Gastroesophageal sphincter (tissue), 4 donors: Measurements from ENCODE around the gene TMEM198. TPM values are rescaled to one million over a fixed set of nuclear protein-coding genes. Genes with fewer than 3 reads are reported as not detected.

Experiments
- ATAC-seq: fragments of 150-250 bp; one replicate; pipeline ENCODE4 v1.9.1; 2016; ENCODE audit warnings: mild to moderate bottlenecking, moderate library complexity
- H3K27ac ChIP-seq, 4 donors: fragments of 200-600 bp; sonication (generic) in 3 of 4; 1 replicate in 3 of 4; 2 replicates in 1 of 4; pipeline ENCODE4 v1.5.1; 2016 to 2019
- H3K27me3 ChIP-seq: fragments of 200-600 bp; sonication (generic); one replicate; pipeline ENCODE4 v1.5.1; 2019
- H3K36me3 ChIP-seq, 2 donors: fragments of 200-600 bp; sonication (generic); one replicate each; pipeline ENCODE4 v1.5.1; 2019; ENCODE audit warnings: control low read depth in 1 of 2
- H3K4me1 ChIP-seq, 3 donors: fragments of 200-600 bp; sonication (generic); 1 replicate in 2 of 3; 2 replicates in 1 of 3; pipeline ENCODE4 v1.5.1; 2016 to 2019; ENCODE audit warnings: control low read depth in 2 of 3
- H3K4me3 ChIP-seq, 2 donors: fragments of 200-600 bp; sonication (generic); one replicate each; pipeline ENCODE4 v1.5.1; 2019; ENCODE audit warnings: mild to moderate bottlenecking in 1 of 2, moderate library complexity in 1 of 2
- H3K9me3 ChIP-seq, 3 donors: fragments of 200-600 bp; sonication (generic); one replicate each; pipeline ENCODE4 v1.5.1; 2017 to 2019; ENCODE audit warnings: control low read depth in 2 of 3
- EP300 ChIP-seq: sonication (generic); formaldehyde crosslinking; IDR thresholded peaks from one replicate; pipeline ENCODE4 v1.6.1; 2017; ENCODE audit warnings: antibody characterized with exemption, mild to moderate bottlenecking
- POLR2A ChIP-seq, 2 donors: fragments of 450-650 bp; IDR thresholded peaks; one replicate each; pipeline ENCODE4 v1.6.1; 2017; ENCODE audit warnings: antibody characterized with exemption in 2 of 2, mild to moderate bottlenecking in 2 of 2, moderate library complexity in 1 of 2
- POLR2AphosphoS5 ChIP-seq: sonication (generic); formaldehyde crosslinking; IDR thresholded peaks from one replicate; pipeline ENCODE4 v1.6.1; 2017; ENCODE audit warnings: antibody characterized with exemption
- WGBS, 2 donors: methylation state at CpG; one replicate each; pipeline ENCODE4 v1.1.5; 2018; ENCODE audit warnings: low coverage in 1 of 2; 5-methylcytosine and 5-hydroxymethylcytosine counted together
- total RNA-seq, 4 donors: library from RNA; depleted of rRNA; stranded (reverse); fragments of >200 nt; gene quantifications; one replicate each; pipeline ENCODE4 v1.1.0, GENCODE V29; 2016
- TF ChIP-seq, protein P1 (sequence below), 4 experiments: fragments of 200-600 bp in 2 of 4; fragments of 450-650 bp in 2 of 4; sonication (generic) in 1 of 4; IDR thresholded peaks; one replicate each; pipeline ENCODE4 v1.5.1; 2017 to 2019; ENCODE audit warnings: antibody characterized with exemption in 4 of 4, mild to moderate bottlenecking in 2 of 4, moderate library complexity in 2 of 4

The TMEM198 gene
- total RNA-seq, 4 donors from 2014 or later = 1.6 to 9.5 (median 4.1) TPM

DNA sequence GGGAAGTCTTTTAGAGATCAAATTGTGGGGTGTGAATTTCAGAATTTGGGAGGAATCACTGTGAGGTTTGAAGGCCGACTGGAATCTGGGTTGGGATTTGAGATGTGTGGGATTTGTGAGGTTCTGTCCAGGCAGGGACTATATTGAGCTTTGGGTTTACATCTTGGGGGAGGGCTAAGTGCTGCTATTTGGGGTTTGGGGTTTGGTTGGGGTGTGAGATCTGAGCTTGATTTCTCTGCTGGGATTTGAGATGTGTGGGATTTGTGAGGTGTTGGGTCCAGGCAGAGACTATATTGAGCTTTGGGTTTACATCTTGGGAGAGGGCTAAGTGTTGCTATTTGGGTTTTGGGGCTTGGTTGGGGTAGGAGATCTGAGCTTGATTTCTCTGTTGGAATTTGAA is 44.3 kb upstream of the TMEM198 start:
- WGBS, 2 donors = 31 to 57% methylated on average over 1 of the region's 1 CpG
- ATAC-seq = no peak

DNA sequence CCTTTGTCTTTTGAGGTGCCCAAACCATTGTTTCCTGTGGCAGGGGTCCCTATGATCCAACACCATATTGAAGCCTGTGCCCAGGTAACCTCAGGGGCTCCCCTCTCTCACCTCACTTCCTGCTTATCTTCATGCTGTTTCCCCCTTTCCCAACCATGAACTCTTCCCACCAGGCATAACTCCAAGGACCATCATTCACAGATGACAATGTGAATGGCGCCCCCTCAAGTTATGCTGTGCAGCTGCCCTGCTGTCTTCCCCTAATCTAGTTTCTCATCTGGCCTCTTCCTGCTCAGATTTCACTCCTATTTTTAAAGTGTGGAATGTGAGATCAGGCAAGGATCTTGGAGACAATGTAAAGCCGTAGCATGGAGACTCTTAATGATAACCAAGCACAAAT is 43.7 kb upstream of the TMEM198 start:
- peaks cover 0 to 38% of the 10 kb centered on the region in 2 donors for H3K36me3 ChIP-seq
- no peaks in the 10 kb centered on the region for H3K9me3 ChIP-seq
- TF ChIP-seq POLR2A (IDR thresholded peaks at IDR 0.05) (no peak), POLR2AphosphoS5 (no peak), EP300 (no peak)
- TF ChIP-seq, protein P1, sequence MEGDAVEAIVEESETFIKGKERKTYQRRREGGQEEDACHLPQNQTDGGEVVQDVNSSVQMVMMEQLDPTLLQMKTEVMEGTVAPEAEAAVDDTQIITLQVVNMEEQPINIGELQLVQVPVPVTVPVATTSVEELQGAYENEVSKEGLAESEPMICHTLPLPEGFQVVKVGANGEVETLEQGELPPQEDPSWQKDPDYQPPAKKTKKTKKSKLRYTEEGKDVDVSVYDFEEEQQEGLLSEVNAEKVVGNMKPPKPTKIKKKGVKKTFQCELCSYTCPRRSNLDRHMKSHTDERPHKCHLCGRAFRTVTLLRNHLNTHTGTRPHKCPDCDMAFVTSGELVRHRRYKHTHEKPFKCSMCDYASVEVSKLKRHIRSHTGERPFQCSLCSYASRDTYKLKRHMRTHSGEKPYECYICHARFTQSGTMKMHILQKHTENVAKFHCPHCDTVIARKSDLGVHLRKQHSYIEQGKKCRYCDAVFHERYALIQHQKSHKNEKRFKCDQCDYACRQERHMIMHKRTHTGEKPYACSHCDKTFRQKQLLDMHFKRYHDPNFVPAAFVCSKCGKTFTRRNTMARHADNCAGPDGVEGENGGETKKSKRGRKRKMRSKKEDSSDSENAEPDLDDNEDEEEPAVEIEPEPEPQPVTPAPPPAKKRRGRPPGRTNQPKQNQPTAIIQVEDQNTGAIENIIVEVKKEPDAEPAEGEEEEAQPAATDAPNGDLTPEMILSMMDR (IDR thresholded peaks at IDR 0.05) = no peak
- peaks cover 10% of the 10 kb centered on the region for H3K27me3 ChIP-seq
- H3K4me1 ChIP-seq = peaks cover 0 to 52% (median 23%) of the 10 kb centered on the region in 3 donors
- no peak for ATAC-seq
- 67 to 82% methylated on average over 1 to 2 of the region's 2 CpGs for WGBS, 2 donors
- H3K4me3 ChIP-seq = no peak overlapping the region
- no peak overlapping the region for H3K27ac ChIP-seq

More for the DNA sequence above, 44.3 kb upstream of the TMEM198 start:
- Histone ChIP-seq H3K9me3 (no peaks in the 10 kb centered on the region), H3K36me3 (peaks cover 0 to 32% of the 10 kb centered on the region in 2 donors), H3K27me3 (peaks cover 10% of the 10 kb centered on the region), H3K27ac (no peak overlapping the region), H3K4me1 (peaks cover 0 to 58% (median 23%) of the 10 kb centered on the region in 3 donors), H3K4me3 (peak overlapping the region in 1 of 2 donors; percentile 69)
- TF ChIP-seq, protein P1 (IDR thresholded peaks at IDR 0.05) = no peak
- TF ChIP-seq EP300 (no peak), POLR2A (IDR thresholded peaks at IDR 0.05) (no peak), POLR2AphosphoS5 (no peak)

DNA sequence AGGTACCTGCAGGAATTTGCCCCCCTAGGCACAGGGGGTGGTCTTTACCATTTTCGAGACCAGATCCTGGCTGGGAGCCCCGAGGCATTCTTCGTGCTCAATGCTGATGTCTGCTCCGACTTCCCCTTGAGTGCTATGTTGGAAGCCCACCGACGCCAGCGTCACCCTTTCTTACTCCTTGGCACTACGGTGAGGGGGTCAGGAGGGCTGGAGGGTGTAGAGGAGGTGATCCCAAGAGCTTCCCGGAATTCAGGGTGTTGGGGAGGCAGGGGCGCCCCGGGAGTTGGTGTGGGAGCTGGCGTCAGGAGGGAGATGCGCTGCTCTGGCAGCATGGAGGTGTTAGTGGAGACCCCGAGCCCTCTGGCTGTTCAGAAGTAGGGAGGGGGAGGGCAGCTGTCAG is 42.0 kb upstream of the TMEM198 start:
- Histone ChIP-seq H3K4me3 (no peak overlapping the region), H3K36me3 (peaks cover 0 to 55% of the 10 kb centered on the region in 2 donors), H3K9me3 (no peaks in the 10 kb centered on the region), H3K27me3 (peaks cover 4% of the 10 kb centered on the region), H3K27ac (no peak overlapping the region), H3K4me1 (peaks cover 0 to 35% (median 12%) of the 10 kb centered on the region in 3 donors)
- WGBS, 2 donors = no CpG with 5 or more reads among the region's 14 CpGs
- no peak for ATAC-seq
- TF ChIP-seq, protein P1 (IDR thresholded peaks at IDR 0.05) = no peak
- no peak for TF ChIP-seq POLR2A (IDR thresholded peaks at IDR 0.05)
- no peak for TF ChIP-seq POLR2AphosphoS5
- TF ChIP-seq EP300 = no peak

DNA sequence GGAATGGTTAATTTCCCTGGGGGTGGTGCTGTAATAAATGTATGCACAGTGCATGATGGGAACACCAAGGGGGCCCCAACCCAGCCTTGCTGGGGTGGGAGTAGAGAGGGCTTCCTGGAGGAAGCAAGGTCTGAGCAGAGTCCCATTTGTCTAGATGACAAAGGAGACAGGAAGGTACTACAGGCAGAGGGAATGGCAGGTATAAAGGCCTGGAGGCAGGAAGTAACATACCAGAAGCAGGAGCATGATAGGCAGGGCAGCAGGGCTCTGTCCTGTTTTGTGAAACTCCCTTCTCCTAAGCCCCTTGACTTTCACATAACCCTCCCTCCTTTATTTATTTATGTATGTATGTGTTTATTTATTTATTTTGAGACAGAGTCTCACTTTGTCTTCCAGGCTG is 41.2 kb upstream of the TMEM198 start:
- no peaks in the 10 kb centered on the region for H3K9me3 ChIP-seq
- peaks cover 0 to 63% of the 10 kb centered on the region in 2 donors for H3K36me3 ChIP-seq
- H3K27ac ChIP-seq = no peak overlapping the region
- ATAC-seq = no peak
- H3K4me1 ChIP-seq = peaks cover 0 to 27% (median 7%) of the 10 kb centered on the region in 3 donors
- TF ChIP-seq POLR2A (IDR thresholded peaks at IDR 0.05) (no peak), EP300 (no peak), POLR2AphosphoS5 (no peak)
- TF ChIP-seq, protein P1 (IDR thresholded peaks at IDR 0.05) = no peak
- H3K4me3 ChIP-seq = no peak overlapping the region
- no peaks in the 10 kb centered on the region for H3K27me3 ChIP-seq

DNA sequence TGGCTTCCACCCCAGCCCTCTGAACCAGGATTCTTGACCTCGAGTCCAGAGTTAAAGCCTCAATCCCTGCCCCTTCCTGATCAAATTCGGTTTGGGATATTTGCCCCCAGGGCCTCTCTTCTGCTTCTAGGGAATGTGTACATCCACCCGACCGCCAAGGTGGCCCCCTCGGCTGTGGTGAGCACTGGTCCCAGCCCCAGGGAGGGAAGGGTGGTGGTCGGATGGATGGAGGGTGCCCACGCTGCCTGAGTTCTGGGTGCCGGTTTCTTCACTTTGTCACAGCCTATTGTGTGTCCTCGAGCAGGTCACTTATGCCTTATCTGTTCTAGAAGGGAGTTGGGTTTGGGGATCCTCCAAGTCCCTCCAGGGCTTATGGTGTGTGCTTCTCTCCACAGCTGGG is 38.2 kb upstream of the TMEM198 start:
- Histone ChIP-seq H3K27ac (no peak overlapping the region), H3K4me1 (peaks cover 0 to 32% (median 16%) of the 10 kb centered on the region in 3 donors), H3K4me3 (no peak overlapping the region), H3K9me3 (no peaks in the 10 kb centered on the region), H3K27me3 (peaks cover 13% of the 10 kb centered on the region), H3K36me3 (peaks cover 0 to 63% of the 10 kb centered on the region in 2 donors)
- ATAC-seq = no peak
- 80% methylated on average over 1 of the region's 9 CpGs; no CpG with 5 or more reads in 1 of the 2 donors for WGBS, 2 donors
- TF ChIP-seq POLR2AphosphoS5 (no peak), POLR2A (IDR thresholded peaks at IDR 0.05) (no peak), EP300 (no peak)
- TF ChIP-seq, protein P1 (IDR thresholded peaks at IDR 0.05) = no peak
